GM12873 (cell line): ENCODE data around the gene HAPLN3.

ENCODE experiments used
- TF ChIP-seq, protein P1 (sequence below): IDR thresholded peaks from 2 replicates; pipeline ENCODE4 v1.5.1; 2012; ENCODE audit warnings: low read depth, mild to moderate bottlenecking, moderate library complexity, low read length, control low read depth; ENCODE audit not compliant: insufficient read depth; ENCODE audit errors: missing control alignments

The HAPLN3 gene

DNA sequence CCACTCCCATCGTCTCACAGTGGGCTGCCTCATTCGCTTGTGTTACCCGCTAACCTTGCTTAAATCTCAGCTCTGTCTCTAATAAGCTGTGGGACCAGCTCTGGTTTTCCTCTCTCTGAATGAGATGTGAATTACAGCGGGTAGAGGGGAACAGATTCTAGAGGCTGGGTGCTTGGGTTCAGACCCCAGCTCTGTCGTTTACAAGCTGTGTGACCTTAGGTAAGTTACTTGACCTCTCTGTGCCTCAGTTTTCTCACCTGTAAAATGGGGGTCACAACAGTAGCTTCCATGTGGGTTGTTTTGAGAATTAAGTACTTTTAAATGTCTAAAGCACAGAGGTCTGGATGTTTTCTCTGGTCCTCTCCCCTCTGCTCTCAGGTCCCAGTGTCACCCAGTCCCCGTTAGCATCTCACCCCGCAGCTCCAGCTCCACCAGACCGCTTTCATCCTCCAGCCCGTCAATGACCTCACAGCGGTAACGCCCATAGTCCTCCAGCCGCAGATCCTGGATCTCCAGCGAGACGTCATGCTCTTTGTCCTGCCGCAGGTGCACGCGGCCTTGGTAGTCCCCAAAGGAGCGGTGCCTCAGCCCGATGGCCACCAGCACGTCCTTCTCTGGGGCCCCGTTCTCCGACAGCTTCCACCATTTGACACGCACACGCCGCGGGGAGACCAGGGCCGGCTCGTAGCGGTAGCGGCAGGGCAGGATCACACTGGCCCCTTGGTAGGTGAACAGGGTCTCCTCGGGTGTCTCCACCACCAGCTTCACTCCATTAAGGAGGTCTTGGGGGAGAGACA, 14.2 kb downstream of the HAPLN3 start:
- TF ChIP-seq, protein P1, sequence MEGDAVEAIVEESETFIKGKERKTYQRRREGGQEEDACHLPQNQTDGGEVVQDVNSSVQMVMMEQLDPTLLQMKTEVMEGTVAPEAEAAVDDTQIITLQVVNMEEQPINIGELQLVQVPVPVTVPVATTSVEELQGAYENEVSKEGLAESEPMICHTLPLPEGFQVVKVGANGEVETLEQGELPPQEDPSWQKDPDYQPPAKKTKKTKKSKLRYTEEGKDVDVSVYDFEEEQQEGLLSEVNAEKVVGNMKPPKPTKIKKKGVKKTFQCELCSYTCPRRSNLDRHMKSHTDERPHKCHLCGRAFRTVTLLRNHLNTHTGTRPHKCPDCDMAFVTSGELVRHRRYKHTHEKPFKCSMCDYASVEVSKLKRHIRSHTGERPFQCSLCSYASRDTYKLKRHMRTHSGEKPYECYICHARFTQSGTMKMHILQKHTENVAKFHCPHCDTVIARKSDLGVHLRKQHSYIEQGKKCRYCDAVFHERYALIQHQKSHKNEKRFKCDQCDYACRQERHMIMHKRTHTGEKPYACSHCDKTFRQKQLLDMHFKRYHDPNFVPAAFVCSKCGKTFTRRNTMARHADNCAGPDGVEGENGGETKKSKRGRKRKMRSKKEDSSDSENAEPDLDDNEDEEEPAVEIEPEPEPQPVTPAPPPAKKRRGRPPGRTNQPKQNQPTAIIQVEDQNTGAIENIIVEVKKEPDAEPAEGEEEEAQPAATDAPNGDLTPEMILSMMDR = no peak

DNA sequence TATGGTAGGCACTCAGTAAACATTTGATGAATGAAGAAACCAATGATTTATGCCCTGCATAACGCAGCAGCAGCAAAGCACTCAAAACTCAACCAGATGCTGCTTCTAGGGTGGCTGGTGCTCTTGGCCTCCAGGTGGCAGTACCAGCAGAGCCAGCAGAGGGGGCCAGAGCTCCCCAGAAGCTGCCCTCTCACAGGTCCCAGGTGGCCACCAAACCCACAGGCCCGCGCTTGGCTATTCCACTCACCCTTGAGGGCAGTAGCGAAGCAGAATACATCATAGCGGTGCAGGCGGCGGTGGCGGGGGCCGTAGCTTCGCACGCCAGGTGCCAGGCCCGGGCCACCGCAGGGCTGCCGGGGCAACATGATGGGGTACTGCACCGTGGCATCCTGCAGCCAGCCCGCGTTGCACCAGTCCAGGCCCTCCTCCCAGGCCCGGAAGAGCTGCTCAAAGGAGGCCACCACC, 16.6 kb downstream of the HAPLN3 start:
- TF ChIP-seq, protein P1 = peak; percentile 84

DNA sequence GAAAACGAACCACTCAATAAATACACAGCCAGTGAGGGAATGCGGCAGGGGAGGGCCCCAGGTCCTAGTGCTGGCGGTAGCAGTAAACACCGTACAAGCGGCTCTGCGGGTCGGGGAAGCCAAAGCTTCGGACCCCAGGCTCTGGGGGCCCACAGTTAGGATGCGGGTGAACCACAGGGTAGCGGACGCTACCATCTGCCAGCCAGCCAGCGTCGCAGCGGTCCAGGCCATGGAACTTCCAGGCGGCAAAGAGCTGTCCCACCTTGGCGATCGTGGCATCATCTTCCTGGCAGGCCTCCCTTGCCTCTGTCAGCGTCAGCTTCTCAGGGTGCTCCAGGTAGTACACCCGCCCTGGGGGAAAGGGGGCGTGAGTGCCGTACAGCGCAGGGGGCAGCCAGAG, 17.4 kb downstream of the HAPLN3 start:
- TF ChIP-seq, protein P1 = no peak

DNA sequence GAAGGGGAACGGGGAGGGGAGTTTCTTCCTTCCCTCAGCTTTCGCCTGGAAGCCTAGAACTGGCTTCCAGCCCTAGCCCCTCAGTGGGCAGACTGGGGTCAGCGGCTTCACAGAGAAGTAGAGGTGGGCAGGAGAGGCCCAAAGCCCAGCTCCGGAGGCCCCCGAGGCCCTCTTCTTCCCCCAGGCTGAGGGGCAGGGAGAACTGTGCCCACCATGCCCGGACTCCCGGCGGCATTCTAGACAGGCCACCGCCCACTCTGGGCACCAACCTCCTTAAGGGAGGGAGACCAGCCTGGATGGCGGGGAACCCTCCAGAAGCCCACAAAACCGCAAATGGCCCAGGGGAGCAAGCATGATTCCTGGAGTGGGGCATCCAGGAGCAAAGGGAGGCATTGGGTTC, 17.9 kb downstream of the HAPLN3 start:
- TF ChIP-seq, protein P1 = no peak

DNA sequence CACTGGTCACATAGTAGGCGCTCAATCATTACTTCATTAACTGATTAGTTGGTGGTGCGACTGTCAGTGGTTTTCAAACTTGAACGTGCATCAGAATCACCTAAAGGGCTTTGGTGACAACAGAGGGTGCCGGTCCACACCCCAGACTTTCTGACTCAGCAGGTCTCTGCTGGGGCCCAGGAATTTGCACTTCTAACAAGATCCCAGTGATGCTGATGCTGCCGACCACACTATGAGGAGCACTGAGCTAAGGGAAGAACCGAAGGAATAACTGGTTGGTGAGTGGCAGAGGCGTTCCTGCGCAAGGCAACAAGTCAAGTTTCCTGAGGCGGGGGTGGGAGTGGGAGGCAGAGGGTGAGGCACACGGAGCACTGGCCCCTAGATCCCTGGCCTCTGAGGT, 18.8 kb downstream of the HAPLN3 start:
- TF ChIP-seq, protein P1 = no peak

DNA sequence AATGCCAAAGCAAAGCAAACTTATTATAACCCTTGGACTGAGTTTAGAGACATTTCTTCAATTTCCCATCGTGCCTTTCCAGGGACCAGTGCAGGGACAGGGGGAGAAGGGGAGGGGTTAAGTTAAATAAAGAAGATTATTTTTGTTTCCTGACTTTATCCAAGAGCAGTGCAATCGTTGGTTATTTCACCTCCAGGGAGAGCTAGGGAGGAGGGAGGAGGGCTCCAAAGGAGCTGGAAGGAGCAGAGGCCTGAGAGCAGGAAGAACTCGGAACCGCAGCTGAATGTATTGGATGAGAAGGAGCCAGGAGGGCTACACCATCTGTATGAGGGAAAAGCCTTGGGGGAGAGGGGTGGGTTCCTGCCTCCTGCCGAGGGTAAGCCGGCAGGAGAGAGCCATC, 20.7 kb downstream of the HAPLN3 start:
- TF ChIP-seq, protein P1 = no peak

DNA sequence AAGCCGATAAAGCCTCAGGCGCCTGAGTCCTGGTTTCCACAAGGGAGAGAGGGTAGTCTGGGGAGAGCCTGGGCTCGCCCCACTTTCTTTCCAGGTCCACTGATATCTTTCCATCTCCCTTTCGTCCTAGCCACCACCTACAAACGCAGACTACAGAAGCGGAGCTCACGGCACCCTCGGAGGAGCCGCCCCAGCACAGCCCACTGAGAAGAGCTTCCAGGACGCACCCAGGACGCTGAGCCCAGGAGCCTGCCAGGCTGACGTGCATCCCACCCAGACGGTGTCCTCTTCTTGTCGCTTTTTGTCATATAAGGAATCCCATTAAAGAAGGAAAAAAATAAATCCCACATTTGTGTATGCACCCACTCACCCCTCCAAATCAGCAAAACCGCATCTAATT, 21.1 kb downstream of the HAPLN3 start:
- TF ChIP-seq, protein P1 = no peak
